GM12873 (cell line): Measurements from ENCODE around the gene KPNB1.

ENCODE experiments used
- TF ChIP-seq, protein P1 (sequence below): IDR thresholded peaks from 2 replicates; pipeline ENCODE4 v1.5.1; 2012; ENCODE audit warnings: low read depth, mild to moderate bottlenecking, moderate library complexity, low read length, control low read depth; ENCODE audit not compliant: insufficient read depth; ENCODE audit errors: missing control alignments

The KPNB1 gene

DNA sequence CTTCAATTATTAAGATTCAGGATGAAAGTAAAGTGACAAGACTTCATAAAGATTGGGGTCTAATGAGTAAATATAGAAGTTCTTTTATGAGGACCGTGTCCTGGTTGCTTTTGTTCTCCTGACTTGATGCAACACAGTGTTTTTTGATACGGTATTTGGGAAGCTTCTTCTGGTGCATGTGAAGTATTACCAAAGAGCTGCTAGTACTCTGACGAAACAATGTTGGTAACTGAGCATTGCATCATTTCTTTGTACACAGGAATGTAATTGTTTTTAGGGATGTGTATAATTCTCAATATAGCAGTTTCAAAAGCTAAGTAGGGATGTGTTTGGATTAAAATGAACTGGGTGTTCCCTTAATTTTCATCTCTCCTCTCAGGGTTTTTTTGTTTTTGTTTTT lies 15.9 kb downstream of the KPNB1 start:
- TF ChIP-seq, protein P1, sequence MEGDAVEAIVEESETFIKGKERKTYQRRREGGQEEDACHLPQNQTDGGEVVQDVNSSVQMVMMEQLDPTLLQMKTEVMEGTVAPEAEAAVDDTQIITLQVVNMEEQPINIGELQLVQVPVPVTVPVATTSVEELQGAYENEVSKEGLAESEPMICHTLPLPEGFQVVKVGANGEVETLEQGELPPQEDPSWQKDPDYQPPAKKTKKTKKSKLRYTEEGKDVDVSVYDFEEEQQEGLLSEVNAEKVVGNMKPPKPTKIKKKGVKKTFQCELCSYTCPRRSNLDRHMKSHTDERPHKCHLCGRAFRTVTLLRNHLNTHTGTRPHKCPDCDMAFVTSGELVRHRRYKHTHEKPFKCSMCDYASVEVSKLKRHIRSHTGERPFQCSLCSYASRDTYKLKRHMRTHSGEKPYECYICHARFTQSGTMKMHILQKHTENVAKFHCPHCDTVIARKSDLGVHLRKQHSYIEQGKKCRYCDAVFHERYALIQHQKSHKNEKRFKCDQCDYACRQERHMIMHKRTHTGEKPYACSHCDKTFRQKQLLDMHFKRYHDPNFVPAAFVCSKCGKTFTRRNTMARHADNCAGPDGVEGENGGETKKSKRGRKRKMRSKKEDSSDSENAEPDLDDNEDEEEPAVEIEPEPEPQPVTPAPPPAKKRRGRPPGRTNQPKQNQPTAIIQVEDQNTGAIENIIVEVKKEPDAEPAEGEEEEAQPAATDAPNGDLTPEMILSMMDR: no peak

DNA sequence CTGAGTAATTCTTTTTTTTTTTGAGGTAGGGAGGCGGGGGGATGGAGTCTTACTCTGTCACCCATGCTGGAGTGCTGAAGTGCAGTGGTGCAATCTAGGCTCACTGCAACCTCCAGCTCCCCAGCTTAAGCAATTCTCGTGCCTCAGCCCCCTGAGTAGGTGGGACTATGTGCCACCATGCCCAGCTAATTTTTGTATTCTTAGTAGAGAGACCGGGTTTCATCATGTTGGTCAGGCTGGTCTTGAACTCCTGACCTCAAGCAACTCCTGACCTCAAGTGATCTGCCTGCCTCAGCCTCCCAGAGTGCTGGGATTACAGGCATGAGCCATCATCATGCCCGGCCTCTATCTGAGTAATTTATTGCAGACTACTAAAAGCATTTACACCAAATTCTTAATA lies 19.4 kb downstream of the KPNB1 start:
- TF ChIP-seq, protein P1: no peak

- TF ChIP-seq, protein P1: no peak
Observed at GRCh38 chr17:47670064-47670463, 20.3 kb downstream of the KPNB1 start.

- TF ChIP-seq, protein P1: no peak
Observed at GRCh38 chr17:47674499-47674898, 24.8 kb downstream of the KPNB1 start.

- TF ChIP-seq, protein P1: no peak
Observed at GRCh38 chr17:47675380-47676198, 25.9 kb downstream of the KPNB1 start.

DNA sequence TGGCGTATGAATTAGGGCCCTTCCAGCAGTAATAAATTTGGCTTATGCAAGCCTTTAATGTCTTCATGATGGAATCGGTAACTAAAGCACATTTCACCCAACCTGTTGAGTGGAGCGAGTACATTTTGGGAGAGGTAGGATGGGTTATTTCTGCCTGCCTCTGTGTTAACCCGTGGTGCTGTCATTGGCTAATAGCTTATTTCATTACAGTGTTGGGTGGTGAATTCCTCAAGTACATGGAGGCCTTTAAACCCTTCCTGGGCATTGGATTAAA lies 26.4 kb downstream of the KPNB1 start:
- TF ChIP-seq, protein P1: no peak

DNA sequence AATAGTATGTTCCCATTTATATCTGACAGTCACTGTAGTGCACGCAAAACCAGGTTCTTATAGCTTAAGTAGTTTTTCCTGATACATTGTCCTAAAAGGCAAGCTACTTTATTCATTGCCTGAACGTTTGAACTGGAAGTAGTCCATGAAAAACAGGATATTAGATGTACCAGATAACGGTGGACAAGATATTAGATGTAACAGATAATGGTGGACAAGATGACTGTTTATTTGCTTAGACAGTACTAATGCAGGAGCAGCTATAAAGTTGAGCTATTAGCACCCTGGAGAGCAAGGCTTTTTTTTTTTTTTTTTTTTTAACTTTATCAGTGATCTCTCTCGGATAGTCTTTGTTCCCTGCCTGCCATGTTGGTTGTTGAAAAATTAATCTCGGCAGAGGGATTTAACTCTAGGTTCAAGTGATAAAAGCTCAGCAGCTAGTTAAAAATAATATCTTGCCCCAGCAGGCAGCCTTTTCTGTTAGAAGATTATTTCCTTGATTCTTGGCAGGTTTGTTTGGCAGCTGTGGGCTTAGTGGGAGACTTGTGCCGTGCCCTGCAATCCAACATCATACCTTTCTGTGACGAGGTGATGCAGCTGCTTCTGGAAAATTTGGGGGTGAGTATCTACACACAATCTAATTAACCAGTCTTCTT lies 26.9 kb downstream of the KPNB1 start:
- TF ChIP-seq, protein P1: no peak
